GM12873 (cell line): ENCODE measurements around the gene HIBADH.

Experiments used
- TF ChIP-seq, protein P1 (sequence below): IDR thresholded peaks from 2 replicates; pipeline ENCODE4 v1.5.1; 2012; ENCODE audit warnings: low read depth, mild to moderate bottlenecking, moderate library complexity, low read length, control low read depth; ENCODE audit not compliant: insufficient read depth; ENCODE audit errors: missing control alignments

HIBADH gene

DNA sequence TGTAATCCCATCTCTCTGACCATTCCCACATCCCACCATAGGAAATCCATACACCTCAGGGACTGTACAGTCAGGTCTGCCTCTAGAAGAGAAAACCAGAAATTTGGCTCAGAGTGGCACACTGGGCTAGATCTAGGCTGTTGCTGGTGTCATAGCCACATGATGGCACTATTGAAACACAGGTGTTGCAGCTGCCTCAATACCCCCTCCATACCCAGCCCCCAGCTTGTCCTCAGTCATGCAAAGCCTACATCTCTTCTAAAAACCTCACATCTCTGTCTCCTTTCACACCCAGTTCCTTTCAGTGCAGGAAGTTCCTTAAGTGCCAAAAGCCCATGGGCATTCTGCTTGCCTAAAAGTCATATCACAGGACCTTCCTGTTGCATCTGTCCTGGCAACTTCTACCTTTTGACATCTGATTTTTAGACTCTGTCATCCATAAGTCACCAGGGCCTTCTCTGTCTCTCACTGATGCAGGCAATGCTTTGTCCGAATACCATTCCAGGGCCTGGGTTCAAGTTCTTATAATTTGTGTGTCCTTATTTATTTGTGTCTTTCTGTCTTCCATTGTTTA is 27.0 kb upstream of the HIBADH start:
- TF ChIP-seq, protein P1, sequence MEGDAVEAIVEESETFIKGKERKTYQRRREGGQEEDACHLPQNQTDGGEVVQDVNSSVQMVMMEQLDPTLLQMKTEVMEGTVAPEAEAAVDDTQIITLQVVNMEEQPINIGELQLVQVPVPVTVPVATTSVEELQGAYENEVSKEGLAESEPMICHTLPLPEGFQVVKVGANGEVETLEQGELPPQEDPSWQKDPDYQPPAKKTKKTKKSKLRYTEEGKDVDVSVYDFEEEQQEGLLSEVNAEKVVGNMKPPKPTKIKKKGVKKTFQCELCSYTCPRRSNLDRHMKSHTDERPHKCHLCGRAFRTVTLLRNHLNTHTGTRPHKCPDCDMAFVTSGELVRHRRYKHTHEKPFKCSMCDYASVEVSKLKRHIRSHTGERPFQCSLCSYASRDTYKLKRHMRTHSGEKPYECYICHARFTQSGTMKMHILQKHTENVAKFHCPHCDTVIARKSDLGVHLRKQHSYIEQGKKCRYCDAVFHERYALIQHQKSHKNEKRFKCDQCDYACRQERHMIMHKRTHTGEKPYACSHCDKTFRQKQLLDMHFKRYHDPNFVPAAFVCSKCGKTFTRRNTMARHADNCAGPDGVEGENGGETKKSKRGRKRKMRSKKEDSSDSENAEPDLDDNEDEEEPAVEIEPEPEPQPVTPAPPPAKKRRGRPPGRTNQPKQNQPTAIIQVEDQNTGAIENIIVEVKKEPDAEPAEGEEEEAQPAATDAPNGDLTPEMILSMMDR, result peak; percentile 66

GRCh38 chr7:27689150-27689549 is 26.5 kb upstream of the HIBADH start:
- TF ChIP-seq, protein P1, result no peak

- TF ChIP-seq, protein P1, result no peak
These were observed 26.0 kb upstream of the HIBADH start for GRCh38 chr7:27688646-27689045.

GRCh38 chr7:27688056-27688455 is 25.4 kb upstream of the HIBADH start:
- TF ChIP-seq, protein P1, result no peak

DNA sequence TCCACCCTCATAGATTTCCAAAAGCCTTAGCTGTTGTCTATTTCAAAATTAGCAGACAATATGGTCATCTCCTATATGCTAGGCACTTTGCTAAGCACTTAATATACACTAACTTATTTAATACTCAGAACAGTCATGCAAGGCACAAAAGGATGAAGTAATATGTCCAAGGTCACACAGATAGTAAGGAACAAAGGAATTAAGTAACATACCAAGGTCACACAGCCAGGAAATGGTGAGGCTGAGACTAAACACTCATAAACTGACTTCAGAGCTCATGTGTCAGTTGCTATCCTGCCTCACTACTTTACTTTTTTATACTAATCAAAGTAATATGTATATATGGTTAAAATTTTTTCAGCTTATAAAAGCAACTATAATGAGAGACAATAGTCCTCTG is 23.6 kb upstream of the HIBADH start:
- TF ChIP-seq, protein P1, result no peak

- TF ChIP-seq, protein P1, result no peak
These were observed 23.2 kb upstream of the HIBADH start for GRCh38 chr7:27685893-27686292.

DNA sequence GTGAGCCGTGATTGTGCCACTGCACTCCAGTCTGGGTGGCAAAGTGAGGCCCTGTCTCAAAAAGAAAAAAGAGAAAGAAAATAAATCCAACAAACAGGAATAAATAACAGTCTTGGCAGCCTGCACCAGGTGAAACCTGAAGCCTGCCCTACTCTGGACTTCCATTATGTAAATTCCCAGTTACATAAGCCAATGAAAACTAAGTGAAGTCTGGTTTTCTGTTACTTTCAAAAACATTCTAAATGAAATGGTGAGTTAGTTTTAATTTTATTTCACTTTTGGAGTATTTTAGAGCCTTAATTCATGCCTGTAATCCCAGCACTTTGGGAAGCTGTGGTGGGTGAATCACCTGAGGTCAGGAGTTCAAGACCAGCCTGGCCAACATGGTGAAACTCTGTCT is 22.5 kb upstream of the HIBADH start:
- TF ChIP-seq, protein P1, result no peak
